SK-N-SH (cell line): ENCODE measurements around the gene GTF2F2.

ENCODE experiments used
- CHD2 ChIP-seq: fragments of 150-350 bp; IDR thresholded peaks from 2 replicates; pipeline ENCODE4 v1.6.1; 2018; ENCODE audit warnings: low read length; ENCODE audit not compliant: partially characterized antibody
- CTCF ChIP-seq: fragments of 200-600 bp; sonication (generic); IDR thresholded peaks from 2 replicates; pipeline ENCODE4 v1.6.1; 2017; ENCODE audit warnings: antibody characterized with exemption, mild to moderate bottlenecking, moderate library complexity
- EP300 ChIP-seq, 2 experiments: IDR thresholded peaks; 2 replicates each; pipeline versions ENCODE4 v1.4.0 to v1.6.1; 2012; ENCODE audit warnings: borderline replicate concordance in 1 of 2, low read depth in 1 of 2, low read length in 1 of 2
- EZH2phosphoT487 ChIP-seq: fragments of 200-600 bp; sonication (generic); IDR thresholded peaks from 2 replicates; pipeline ENCODE4 v1.6.1; 2017; ENCODE audit warnings: low read depth, mixed run types, mild to moderate bottlenecking, antibody characterized with exemption, moderate library complexity, borderline replicate concordance
- FOXJ3 ChIP-seq: sonication (generic); formaldehyde crosslinking; IDR thresholded peaks from 2 replicates; pipeline ENCODE4 v1.5.1; 2020; ENCODE audit warnings: mild to moderate bottlenecking, missing genetic modification reagents
- NFIC ChIP-seq: IDR thresholded peaks from 2 replicates; pipeline ENCODE4 v1.4.0; 2012; ENCODE audit warnings: borderline replicate concordance
- POLR2AphosphoS5 ChIP-seq: IDR thresholded peaks from 2 replicates; pipeline ENCODE4 v1.6.1; 2012; ENCODE audit warnings: low read depth, low read length
- RXRA ChIP-seq: IDR thresholded peaks from 2 replicates; pipeline ENCODE4 v1.4.0; 2012; ENCODE audit warnings: low read depth, mild to moderate bottlenecking, borderline replicate concordance
- SIN3A ChIP-seq: IDR thresholded peaks from 2 replicates; pipeline ENCODE4 v1.6.1; 2012; ENCODE audit warnings: low read depth, mild to moderate bottlenecking, low read length, moderate library complexity, borderline replicate concordance
- TAF1 ChIP-seq: IDR thresholded peaks from 2 replicates; pipeline ENCODE4 v1.6.1; 2012; ENCODE audit warnings: low read depth, mild to moderate bottlenecking, low read length, moderate library complexity, borderline replicate concordance
- YY1 ChIP-seq: IDR thresholded peaks from 2 replicates; pipeline ENCODE4 v1.4.0; 2012; ENCODE audit warnings: low read depth, mild to moderate bottlenecking
- TF ChIP-seq, protein P1 (sequence below): IDR thresholded peaks from 2 replicates; pipeline ENCODE4 v1.6.1; 2012; ENCODE audit warnings: mild to moderate bottlenecking, low read depth, low read length, moderate library complexity

DNA sequence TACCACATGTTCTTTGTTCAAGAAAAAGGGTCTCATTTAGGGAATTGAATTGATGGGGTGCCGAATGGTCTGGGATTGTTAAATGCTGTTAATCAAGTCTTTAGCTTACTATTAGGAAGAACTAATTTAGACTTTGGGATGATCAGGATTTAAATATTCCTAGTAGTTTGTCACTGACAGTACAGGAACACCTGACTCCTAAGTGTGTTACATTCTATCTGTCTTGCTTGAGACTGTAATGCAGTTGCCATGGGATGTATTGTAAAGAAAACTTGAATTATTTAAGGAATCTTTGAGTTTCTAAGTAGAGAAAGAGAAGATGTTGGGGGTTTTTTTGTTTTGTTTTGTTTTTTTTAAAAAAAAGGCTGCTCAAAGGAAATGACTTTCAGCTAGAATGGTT lies 98.4 kb downstream of the GTF2F2 start:
- TF ChIP-seq TAF1, result no peak
- no peak for TF ChIP-seq POLR2AphosphoS5
- no peak for TF ChIP-seq CTCF
- TF ChIP-seq, protein P1, sequence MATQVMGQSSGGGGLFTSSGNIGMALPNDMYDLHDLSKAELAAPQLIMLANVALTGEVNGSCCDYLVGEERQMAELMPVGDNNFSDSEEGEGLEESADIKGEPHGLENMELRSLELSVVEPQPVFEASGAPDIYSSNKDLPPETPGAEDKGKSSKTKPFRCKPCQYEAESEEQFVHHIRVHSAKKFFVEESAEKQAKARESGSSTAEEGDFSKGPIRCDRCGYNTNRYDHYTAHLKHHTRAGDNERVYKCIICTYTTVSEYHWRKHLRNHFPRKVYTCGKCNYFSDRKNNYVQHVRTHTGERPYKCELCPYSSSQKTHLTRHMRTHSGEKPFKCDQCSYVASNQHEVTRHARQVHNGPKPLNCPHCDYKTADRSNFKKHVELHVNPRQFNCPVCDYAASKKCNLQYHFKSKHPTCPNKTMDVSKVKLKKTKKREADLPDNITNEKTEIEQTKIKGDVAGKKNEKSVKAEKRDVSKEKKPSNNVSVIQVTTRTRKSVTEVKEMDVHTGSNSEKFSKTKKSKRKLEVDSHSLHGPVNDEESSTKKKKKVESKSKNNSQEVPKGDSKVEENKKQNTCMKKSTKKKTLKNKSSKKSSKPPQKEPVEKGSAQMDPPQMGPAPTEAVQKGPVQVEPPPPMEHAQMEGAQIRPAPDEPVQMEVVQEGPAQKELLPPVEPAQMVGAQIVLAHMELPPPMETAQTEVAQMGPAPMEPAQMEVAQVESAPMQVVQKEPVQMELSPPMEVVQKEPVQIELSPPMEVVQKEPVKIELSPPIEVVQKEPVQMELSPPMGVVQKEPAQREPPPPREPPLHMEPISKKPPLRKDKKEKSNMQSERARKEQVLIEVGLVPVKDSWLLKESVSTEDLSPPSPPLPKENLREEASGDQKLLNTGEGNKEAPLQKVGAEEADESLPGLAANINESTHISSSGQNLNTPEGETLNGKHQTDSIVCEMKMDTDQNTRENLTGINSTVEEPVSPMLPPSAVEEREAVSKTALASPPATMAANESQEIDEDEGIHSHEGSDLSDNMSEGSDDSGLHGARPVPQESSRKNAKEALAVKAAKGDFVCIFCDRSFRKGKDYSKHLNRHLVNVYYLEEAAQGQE, result no peak
- TF ChIP-seq EP300 (IDR thresholded peaks at IDR 0.05; ENCODE audit: borderline replicate concordance in 1 of 2, low read depth in 1 of 2, low read length in 1 of 2), result no peak
- TF ChIP-seq FOXJ3 (CRISPR knock-in tag), result no peak
- TF ChIP-seq YY1, result no peak
- no peak for TF ChIP-seq CHD2
- TF ChIP-seq NFIC, result no peak
- TF ChIP-seq RXRA, result no peak
- TF ChIP-seq EZH2phosphoT487, result no peak
- no peak for TF ChIP-seq SIN3A
